NCI-H82 (cell line): ENCODE measurements around the gene ZNF354C.

ENCODE experiments used
- DNase-seq: peaks from one replicate; lab custom pipeline; 2025; lab: John Stamatoyannopoulos, UW

The ZNF354C gene

DNA sequence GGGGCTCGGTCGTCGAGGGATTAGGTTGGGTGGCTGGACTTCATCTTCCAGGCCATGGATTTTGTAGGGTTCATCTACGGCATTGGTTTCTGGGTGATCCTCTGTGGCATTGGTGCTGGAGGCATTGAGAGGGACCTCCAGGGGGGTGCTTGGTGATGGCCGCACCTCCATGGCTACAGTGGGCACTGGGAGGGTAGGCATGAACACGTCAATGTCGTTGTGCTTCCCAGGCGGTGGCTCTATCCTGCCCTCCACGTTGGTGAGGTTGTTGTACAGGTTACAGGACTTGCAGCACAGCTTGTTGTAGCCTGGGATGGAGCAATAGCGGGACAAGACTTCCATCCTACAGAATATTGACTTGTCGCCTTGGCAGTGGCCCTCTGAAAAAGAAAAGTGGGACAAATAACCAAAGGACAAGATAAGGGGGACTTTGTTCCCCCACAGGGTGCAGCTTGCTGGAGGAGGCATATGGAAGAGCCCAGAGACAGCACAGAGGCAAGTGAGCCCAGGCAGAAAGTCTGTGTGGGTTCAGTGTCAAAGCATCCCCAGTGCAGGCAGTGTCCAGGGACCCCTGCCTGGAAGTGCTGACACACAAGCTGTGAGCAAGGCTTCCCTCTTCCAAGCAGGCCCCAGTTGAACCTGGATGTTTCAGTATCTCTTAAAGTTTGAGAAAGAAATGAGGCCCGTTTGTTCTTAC is 53.9 kb downstream of the ZNF354C start:
- DNase-seq = no peak

DNA sequence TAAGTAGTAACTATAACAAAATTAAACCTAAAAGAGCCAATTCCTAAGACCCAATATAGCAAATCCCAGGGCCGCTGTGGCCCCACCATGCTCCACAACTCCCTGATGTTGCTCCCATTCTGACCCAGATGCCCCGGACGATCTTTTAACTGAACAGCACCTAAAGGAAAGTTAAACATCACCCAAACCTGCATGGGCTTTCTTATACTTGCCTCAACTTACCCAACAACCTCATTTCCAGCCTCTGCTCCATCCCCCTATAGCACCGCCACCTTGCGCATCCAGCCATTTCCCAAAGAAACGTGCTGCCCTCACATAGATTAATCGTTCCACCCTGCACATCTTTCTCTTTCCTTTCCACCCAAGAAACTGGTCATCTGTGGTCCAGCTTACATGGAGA is 54.6 kb downstream of the ZNF354C start:
- no peak for DNase-seq

DNA sequence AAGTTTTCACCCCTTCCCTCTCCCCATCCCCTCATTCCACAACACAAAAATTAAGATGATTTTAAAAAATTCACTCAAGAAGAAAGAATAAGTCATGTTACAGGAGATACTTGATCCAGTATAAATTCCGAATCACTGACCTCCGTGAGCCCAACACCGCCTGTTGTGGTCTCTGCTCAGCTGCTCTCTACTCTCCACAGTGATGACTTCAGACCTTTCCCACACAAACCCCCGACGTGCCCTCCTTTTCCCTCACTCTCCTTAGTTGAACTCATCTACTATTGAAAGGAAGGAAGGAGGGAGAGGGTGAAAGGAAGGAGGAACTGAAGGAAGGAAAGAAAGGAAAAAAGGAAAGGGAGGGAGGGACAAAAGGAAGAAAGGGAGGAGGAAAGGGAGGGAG is 55.1 kb downstream of the ZNF354C start:
- no peak for DNase-seq

DNA sequence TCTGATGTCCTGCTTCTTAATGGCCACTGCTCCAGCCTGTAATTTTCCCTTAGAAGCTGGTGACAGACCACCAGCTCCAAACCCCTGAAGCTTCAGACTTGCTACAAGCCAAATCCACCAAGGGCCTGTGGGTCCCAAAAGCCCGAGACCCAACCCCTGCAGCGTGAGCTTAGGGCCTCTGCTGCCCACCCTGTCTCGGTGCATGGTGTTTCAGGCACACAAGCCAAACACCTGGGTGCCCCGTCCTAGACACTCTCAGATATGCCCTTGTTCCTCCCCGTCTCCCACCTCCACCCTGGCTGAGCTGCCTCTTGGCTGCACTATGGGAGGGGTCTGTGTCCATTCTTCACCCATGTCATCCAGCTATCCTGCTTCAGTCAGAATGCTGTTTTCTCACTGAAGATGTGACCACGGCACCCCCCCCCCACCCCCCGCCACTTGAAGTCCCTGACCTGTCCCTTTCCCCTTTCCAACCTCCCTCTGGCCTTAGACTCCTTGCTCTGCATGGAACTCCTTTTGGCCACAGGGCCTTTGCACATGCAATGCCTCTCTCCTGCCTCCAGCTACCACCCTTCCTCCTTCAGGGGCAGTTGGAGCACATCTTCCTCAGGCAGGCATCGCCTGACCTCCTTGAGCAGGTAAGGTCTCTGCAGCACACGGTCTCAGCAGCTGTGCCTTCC is 55.8 kb downstream of the ZNF354C start:
- no peak for DNase-seq

DNA sequence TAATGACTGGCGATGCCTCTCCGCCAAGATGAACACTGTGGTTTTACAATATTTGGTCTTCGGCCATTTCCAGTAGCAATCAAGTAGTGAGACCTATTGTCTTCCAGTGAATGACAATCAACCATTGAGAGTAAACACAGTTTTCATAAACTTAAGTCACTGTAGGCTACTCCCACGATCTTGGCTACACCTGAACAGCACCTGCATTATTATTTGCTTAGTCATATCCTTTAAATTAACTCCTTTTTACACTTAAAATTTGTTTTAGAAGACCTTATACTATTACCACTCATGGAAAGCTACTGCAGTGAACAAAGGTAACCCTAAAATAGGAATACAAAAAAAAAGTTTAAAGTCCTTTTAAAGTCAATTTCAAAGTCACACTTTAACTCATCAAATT is 58.2 kb downstream of the ZNF354C start:
- DNase-seq = no peak

DNA sequence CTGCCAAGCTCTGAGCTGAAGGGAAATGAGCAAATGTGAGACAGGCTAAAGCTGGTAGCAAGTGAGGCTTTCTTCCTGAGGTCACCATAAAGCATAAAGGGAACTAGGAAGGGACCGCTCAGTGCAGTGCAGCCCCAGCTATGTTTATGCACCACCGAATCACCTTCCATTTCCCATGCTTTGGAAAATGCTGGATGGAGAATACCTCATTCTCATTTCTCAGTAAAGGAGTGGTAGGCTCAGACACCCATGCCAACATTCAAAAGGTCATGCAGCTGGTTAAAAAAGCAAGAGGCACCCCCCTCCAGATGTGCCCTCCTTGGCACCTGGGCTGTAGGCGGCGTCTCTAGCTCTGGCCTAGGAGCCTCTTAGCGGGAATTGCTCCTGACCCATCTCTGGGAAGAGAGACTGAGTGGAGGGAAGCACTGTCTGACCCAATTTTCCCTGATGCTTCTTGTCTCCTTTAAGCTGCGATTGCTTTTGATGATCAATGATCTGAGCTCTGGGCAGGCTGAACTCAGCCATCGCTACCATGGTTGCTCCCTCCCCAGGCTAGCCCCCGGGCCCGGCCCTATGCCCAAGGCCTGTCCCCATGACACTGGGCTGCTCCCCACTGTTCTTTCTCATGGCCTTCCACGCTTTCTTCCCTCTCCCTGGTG is 58.7 kb downstream of the ZNF354C start:
- DNase-seq = no peak

DNA sequence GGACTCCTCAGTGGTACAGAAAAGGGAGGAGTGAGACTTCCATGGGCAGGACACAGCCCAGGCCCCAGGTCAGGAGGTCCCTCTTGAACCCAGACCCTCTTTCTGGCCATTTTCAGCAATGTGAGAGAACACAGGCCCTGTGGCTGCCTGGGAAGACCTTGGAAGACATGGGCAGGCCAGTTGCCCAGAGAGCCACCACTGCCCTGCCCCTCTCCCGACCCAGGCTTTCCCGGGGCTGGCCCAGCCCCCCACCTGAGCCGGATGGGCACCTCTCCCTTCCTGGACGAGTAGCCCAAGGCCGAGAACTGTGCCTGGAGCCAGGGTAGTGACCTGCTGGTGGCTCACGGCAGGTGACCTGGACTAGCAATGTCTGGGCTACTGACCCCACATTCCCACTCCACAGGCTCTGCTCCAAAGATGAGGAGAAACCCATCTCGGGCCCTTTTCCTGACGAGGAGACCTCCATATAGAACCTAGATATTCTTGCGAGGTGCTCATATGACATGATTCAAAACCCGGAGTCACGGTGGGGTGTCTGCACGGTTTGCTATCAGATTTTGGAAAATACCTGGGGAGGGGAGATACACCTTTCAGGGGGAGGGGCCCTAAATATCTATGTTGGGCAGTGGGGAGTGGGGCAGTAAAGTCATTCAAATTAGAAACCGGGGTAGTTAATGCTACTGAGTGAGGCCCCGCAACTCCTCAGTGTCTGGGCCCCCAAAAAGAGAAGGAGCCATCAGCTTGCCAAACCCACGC is 59.4 kb downstream of the ZNF354C start:
- DNase-seq = no peak

DNA sequence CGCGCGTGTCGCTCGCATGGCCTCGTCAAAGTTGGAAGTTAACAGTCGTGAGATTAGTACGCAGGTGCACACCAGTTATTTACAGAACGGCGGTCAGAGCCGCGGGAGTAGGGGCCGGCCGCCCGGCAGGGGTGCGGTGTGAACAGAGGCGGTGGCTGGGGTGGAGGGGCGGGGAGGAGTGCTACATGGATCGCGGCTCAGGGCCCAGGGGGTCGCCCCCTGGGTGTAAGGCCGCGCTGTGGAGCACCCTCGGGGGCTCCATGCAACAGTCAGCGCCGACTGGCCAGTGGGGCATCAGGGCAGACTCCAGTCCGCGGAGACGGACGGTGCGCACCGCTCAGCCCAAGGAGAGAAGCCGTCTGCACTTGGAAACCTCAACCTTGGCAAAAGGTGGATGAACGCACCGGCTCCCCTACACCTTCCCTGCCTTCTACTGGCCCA is 60.3 kb downstream of the ZNF354C start:
- no peak for DNase-seq

DNA sequence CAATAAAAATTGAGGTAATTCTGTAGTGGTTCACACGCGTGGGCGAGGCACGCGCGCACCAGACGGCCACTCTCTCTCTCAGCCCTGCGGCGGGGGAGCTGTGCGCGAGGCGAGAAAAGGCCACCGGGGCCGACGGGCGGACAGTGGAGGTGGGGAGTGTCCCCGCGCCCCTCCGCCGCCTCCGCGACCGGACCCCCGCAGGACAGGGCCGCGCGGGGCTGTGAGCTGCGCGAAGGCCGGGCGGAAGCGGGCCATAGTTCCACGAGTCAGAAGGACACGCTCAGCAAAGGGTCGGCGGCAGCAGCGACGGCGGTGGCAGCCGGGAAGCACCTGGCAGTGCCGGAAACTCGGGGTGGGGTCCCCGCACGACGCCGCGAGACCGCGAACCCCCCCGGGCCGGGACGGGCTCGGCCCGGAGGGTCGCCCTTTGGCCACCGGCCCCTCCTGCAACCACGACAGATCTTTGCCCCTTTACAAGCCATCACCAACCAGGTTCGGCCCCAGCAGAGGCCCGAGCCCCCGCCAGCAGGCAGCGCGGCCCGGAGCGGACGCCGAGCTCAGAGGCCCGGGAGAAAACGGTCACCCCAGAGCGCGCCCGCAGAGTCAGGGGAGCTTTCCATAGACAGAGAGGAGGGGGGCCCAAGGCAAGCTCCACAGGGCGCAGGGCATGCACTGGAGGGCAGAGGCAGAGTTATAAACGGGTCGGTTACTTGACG is 60.9 kb downstream of the ZNF354C start:
- no peak for DNase-seq

DNA sequence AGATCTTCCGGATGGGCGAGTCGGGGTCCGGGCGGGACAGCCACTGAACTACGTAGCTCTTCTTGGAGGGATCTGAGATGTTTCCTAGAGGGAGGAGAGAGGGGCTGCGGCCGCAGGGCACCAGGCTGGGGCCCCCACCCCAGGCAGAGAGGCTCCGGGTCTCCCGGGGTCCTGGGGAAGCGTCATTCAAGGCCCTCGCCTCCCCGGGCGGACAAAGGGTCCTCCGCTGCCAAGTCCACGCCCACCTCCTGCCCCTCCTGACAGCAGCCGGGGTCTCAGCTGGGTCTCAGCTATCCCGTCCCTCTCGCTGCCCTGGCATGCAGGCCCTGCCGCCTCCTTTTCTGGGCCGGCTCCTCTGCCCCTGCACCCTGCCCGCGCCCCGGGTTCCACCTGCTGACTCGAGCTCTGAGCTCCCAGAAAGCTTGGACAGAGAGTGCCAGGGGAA is 61.5 kb downstream of the ZNF354C start:
- DNase-seq = no peak

DNA sequence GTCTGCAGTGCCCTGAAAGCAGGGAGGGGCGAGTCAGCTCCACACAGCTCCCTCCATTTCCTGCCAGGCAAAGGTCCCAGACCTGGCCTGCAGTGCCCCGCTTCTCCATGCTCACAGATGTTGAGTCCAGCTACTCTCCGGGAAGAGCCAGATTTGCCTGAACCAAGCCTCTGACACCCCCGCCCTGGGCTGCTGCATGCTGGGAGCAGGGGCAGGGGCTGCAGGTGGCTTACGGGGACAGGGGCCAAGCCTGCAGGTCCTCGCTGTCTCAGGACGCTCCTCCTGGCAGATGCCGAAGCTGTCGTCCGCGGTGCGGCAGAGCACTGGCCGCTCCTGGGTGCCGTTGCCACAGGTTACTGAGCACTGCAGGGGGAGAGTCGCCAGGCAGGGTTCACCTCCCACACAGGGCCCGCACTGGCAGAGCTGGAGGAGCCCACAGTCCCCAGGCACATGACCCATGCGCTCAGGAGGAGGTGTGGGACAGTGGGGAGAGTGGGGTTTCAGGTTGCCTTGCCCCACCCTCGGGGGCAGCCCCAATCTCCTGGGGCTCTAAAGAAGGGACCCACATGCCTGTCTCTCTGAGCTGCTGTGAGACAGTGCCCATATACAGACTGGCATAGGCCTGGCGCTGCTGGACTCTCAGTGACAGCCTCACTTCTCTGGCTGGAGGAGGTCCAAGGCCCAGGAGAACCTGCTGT is 62.4 kb downstream of the ZNF354C start:
- no peak for DNase-seq

DNA sequence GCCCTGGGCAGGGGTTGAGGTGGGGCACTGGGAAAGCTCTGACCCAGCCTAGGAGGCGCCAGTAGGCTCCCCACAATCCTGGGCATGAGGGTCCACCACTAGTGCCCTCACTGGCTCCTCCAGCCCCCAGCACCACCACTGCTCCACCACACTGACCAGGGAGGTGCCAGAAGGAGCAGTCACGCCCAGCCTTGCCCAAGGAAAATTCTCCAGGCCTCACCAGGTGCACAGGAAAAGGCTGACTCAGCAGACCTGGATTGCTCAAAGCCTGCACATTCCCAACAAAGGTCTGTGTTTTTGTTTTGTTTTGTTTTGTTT is 62.9 kb downstream of the ZNF354C start:
- DNase-seq = no peak

DNA sequence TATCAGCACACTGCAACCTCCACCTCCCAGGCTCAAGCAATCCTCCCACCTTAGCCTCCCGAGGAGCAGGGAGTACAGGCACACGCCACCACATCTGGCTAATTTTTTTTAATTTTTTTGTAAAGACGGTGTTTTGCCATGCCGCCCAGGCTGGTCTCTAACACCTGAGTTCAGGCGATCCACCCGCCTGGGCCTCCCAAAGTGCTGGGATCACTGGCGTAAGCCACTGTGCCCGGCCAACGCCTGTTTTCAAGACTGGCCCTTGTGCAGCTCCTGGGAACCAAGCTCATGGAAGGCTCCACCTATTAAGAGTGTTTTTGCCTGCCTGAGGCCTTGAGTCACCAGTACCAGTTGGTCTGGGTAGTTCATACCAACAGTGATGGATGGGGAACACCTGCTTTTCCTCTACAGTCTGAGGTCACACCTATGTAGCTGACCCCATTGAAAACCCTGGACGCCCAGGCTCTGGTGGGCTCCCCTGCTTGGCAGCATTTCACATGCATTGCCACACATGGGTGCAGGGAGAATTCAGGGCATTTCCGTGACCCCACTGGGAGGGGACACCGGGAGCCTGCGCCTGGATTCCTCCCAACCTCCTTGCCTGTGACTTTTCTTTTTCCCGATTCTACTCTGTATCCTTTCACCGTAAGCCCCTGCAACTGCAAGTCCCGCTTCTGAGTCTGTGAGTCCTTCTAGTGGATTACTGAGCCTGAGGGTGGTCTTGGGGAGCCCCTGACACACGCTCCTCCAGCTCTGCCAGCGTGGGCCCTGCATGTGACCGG is 63.5 kb downstream of the ZNF354C start:
- no peak for DNase-seq

DNA sequence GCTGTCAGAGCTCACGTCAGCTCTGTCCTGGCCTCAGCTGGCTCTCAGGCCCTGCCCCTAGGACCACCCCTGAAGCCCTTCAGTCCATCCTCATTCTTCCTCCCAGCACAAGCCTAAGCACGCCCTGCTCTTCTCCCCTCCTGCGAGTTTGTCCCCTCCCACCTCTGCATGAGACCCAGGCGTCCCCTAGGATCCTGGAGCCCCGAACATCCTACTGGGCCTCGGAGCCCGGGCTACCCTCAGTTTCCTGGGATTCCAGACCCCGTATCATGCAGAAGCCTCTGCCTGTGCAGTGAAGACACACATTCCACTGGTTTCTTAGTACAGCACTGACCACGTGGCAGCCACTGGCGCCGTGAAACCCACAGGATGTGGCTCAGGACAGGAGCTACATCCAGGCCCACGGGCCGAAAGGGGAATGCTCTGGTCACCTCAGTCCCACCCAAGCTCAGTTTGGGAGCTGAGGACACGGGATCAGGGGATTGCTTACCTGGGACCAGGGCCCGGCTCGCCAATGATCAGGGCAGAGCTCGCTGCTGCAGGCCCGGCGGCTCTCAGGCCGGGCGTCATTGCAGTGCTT is 64.2 kb downstream of the ZNF354C start:
- no peak for DNase-seq

DNA sequence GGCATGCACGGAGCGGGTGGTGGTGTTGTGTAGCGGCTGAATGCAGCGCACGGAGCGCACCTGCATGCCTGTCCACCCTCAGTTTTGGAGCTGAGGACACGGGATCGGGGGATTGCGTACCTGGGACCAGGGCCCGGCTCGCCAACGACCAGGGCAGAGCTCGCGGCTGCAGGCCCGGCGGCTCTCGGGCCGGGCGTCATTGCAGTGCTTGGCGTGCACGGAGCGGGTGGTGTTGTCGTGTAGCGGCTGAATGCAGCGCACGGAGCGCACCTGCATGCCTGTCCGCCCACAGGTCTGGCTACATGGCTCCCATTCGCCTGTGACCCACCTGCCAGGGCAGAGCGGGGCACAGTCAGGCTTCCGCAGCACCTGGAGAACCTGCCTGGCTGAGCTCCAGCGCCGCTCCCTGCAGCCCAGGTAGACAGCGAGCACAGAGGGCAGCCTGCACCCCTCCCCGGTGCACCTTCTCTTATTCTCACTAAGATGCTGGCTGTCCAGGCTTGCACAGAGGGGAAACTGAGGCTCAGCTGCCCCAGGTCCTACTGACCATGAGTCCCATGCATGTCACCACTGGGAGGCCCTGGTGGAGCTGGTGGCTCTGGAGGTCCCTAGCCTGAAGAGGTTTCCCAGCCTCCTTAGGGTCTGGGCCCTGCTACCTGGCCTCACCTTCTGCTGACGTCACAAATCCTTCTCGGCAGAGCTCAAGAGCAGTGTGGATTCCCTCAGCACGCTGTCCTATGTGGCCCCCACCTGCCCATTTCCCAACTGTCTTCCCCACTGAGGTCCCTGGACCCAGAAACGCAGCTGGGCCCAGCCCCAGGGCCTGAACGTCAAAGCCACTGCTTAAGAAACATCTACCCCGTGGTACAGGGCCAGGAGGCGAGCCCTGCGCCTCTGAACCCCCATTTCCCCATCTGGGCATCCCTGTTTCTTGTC is 64.9 kb downstream of the ZNF354C start:
- no peak for DNase-seq

DNA sequence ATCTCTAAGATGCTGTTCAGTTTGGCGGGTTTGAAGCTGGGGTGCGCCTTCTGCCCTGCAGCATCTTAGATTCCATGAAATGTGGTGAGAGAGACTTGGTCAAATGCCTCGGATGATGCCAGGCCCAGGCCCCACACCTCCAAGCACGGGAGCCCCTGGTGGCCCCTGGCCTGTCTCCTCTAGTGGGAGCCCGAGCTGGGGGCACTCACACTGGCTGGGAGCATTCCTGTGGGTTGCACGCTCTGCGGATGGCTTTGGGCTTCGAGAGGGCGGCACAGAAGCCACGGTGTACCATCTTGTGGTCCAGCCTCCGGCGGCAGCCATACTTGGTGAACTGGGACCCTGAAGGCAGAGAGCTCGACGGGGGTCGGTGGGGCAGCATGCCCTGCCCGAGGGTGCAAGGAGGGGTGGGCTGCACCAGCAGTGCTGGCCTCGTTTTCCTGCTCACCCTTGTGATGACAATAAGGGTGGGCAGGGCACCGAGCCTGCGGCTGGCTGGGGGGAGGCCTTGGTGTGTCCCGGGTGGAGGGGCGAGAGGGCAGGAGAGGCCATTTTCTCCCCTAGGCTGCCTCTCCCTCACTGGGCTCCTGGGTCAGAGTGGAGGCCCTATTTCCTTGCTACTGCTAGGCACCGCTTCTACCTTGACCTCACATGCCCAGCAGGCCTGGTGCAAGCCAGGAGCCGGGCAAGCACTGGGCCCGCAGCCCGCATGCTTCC is 65.8 kb downstream of the ZNF354C start:
- no peak for DNase-seq

DNA sequence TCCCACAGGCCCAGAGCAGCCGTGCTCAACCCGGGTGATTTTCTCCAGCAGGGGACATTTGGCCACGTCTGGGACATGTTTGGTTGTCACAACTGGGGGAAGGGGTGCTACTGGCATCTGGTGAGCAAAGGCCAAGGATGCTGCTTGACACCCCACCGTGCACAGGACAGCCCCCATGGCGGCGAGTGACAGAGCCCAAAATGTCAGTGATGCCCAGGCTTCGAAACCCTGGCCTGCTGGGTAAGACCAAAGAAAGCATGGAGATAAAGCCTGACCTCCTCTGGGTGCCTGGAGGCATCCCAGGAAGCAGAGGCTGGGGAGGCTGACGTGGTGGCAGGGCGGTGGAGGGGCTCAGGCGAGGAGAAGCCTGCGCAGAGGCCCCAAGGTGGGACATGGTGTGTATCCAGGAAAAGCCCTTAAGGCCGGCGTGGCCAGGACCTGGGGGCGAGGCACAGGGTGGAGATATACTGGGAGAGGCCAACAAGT is 66.4 kb downstream of the ZNF354C start:
- DNase-seq = no peak
